GM19372 (cell line): ENCODE measurements around the gene CKS2.
"Not testable (repeated sequence)": the region's sequence is repeated elsewhere in the genome, so short reads cannot be mapped to it uniquely, and the experiment has no call there.

Experiments
- ATAC-seq: cut with Tn5 transposase; IDR thresholded peaks from one replicate; pipeline ENCODE4 v1.9.1; 2021; ENCODE audit warnings: mild to moderate bottlenecking, low read depth, moderate library complexity; ENCODE audit not compliant: unreplicated experiment

Gene CKS2

DNA sequence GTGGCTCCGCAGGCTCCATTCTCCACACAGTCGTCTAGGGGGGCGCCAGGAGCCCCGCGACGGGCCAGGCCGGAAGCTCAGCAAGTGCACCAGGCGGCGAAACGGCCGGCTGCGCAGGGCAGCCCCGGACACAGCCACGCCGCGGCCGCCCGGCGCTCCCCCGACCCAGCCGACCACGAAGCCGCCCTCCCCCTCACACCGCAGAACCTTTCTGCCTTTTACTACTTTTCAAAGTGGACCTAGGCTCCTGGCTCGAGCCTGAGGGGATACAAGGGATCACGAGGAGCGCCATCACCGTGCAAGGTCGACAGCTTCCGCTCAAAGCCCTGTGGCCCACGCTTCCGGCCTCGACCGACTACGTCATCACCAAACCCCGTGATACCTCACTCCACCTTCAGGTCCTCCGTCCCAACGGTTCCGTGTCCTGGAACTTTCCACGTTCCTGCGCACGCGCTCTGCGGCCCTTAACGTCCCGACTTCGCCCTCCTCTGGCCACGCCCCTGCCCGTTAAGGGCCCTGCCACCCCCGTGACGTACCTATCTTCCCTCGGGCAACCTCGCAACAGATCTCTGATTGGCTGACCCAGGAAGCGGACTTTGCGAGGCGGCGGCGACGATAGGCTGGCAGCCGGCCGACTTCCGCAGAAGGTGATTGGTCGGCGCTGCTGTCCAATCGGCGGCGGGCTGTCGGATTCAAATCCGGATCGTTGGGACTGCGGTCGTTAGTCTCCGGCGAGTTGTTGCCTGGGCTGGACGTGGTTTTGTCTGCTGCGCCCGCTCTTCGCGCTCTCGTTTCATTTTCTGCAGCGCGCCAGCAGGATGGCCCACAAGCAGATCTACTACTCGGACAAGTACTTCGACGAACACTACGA, at the start of gene CKS2:
CKS2 (plus strand) TSS at position 721 of the 871 bp plus-strand sequence; CDS start at position 819, 98 bp downstream.
- ATAC-seq: peak; percentile 82

DNA sequence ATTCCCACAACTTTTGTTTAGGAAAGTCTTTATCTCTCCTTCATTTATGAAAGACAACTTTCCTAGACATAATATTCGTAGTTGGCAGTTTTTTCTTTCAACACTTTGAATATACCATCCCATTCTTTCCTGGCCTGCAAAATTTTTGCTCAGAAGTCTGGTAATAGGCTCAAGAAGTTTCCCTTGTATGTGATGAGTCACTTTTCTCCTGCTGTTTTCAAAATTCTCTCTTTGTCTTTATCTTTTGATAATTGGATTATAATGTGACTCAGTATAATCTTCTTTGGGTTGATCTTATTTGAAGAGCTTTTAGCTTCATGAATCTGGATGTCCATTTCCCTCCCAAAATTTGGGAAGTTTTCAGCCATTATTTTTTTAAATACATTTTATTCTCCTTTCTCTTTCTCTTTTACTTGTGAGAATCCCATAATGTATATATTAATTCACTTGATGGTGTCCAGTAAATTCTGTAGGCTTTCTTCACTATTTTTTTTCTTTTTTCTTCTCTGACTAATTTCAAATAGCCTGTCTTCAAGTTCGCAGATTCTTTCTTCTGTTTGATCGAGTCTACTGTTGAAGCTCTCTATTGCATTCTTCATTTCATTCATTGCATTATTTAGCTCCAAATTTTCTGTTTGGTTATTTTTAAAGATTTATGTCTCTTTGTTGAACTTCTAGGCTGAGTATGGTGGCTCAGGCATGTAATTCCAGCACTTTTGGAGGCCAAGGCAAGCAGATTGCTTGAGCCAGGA, 37.3 kb upstream of the CKS2 start:
- ATAC-seq: no peak

DNA sequence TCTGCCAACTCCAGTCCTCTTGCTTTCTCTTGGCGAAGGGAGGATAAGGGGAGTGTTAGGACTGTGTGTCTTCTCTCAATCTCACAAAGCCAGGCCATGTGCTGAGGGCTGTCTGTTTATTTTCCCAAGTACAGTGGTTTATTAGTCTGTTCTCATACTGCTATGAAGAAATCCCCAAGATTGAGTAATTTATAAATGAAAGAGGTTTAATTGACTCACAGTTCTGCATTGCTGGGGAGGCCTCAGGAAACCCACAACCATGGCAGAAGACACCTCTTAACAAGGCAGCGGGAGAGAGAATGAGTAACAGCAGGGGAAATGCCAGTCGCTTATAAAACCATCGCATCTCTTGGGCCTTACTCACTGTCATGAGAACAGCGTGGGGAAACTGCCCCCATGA, 36.2 kb upstream of the CKS2 start:
- ATAC-seq: no peak

DNA sequence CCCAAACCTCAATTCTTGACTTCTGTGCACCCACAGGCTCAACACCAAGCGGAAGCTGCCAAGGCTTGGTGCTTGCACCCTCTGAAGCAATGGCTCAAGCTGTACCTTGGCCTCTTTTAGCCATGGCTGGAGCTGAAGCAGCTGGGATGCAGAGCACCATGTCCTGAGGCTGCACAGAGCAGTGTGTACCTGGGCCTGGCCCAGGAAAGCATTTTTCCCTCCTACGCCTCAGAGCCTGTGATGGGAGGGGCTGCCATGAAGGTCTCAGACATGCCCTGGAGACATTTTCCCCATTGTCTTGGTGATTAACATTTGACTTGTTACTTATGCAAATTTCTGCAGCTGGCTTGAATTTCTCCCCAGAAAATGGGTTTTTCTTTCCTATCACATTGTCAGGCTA, 35.0 kb upstream of the CKS2 start:
- ATAC-seq: not testable (repeated sequence)

DNA sequence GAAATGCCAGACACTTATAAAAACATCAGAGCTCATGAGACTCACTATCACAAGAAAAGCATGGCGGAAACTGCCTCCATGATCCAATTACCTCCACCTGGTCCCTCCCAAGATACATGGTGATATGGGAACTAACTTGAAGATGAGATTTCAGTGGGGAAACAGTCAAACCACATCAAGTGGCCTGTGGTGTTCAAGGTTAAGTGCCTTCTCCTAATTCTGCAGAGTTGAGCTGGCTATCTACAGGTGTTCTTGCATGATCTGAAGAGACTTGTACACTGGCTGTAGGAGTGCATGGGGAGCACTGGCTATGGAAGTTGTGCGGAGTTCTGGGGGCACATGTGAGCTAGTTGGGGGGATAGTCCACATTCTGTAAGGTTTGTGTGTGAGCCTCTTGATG, 34.0 kb upstream of the CKS2 start:
- ATAC-seq: no peak

GRCh38 chr9:89277454-89277853, 33.5 kb upstream of the CKS2 start:
- no peak for ATAC-seq

- ATAC-seq: no peak
Measured at GRCh38 chr9:89278551-89278950, 32.4 kb upstream of the CKS2 start.

DNA sequence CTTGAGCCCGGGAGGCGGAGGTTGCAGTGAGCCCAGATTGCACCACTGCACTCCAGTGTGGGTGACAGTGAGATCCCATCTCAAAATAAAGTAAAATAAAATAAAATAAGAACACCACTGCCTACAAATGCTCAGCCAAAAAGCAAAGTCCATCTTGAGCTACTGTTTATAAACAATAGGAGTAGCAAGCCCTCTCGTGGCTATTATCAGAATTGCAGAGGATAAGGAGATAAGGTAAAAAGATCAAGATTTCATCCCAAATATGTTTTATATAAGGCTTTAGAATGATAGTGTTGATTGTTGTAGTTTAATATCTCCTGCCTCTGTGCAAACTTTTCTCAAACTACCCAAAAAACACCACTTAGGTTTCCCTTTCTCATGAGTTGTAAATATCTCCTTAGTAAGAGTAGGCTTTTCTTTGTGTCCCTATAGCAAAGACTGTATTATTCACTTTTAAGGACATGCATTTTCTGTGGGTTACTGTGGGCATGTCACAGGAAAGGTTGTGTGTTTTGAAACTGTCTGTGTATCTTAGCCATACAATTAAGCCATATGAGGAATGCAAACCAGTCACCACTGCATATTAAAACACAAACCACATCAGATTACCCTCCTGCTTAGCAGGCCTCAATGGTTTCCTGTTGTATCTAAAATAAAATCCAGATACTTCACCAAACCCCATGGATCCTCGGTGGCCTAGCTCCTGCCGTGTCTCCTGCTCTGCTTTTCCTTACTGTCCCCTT, 31.8 kb upstream of the CKS2 start:
- ATAC-seq: no peak

- no peak for ATAC-seq
Measured at GRCh38 chr9:89281106-89281505, 29.9 kb upstream of the CKS2 start.

DNA sequence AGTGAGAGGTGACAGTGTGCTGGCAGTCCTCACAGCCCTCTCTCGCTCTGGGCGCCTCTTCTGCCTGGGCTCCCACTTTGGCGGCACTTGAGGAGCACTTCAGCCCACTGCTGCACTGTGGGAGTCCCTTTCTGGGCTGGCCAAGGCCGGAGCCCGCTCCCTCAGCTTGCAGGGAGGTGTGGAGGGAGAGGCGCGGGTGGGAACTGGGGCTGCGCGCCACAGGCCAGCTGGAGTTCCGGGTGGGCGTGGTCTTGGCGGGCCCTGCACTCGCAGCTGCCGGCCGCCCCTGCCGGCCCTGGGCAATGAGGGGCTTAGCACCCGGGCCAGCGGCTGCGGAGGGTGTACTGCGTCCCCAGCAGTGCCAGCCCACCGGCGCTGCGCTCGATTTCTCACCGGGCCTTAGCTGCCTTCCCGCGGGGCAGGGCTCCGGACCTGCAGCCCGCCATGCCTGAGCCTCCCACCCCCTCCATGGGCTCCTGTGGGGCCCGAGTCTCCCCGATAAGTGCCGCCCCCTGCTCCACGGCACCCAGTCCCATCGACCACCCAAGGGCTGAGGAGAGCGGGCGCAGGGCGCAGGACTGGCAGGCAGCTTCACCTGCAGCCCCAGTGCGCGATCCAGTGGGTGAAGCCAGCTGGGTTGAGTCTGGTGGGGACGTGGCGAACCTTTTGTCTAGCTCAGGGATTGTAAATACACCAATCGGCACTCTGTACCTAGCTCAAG, 28.6 kb upstream of the CKS2 start:
- not testable (repeated sequence) for ATAC-seq

GRCh38 chr9:89284076-89284475, 26.9 kb upstream of the CKS2 start:
- no peak for ATAC-seq

DNA sequence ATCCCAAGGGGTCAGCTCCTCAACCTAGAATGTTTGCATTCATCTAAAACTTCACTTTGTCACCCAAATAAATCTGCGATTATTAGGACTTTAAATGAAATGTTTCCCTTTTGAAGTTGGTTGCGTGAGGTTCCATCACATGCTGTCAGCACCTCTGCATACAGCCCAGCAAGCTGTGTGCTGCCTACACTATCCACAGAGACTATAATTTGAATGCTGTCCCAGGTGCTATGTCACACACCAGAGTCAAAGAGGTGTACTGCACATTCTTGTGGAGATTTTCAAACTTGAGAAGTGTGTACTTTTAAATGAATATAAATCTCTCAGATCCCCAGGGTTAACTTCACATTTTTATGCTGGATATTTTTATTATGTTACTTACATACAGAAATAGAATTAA, 19.3 kb upstream of the CKS2 start:
- ATAC-seq: no peak

DNA sequence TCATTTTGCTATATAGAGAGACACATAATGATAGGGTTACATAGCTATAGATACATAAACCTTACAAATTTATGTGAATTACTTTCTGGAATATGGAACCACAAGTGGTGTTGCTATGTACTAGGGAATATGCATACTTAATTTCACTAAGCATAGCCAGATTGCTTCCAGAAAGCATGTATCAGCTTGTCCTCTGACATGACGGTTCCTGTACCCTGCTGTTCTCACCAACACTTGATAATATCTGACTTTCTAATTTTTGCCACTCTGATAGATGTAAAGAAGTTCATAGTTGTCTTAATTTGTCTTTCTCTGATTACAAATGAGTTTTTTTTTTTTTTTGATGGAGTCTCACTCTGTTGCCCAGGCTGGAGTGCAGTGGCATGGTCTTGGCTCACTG, 18.0 kb upstream of the CKS2 start:
- ATAC-seq: no peak

DNA sequence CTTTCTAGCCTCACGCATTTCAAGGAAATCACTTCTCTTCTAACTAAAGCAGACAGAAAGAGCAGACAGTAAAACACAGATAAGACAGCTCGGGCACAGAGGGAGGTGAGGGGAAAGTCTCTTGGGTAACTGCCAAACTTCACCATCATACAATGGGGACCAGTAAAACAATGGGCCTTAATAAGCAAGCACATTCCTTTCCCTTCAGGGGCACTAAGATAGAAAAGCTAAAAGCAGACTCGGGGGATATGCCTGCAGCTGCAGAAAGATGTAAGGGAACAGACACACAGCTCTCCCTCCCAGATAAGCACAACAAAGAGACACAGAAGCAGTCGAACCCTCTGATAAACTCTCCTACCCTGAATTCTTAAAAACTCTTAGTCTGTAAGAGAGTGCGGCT, 15.6 kb upstream of the CKS2 start:
- ATAC-seq: no peak

DNA sequence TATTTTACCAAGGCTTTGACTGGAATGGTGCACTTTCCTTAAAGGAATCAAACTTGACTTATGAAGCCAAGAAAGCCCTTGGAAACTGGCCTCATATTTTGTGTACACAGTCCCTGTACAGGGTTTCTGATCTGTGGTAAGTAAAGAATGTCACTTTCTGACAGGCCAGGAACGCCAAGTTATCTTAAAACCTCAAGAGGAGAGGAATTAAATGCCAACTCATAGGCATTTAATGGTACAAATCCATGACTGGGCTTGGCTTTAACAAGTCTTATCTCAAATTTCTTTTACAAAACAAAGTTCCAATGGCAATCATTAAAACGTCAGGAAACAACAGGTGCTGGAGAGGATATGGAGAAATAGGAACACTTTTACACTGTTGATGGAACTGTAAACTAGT, 9.0 kb upstream of the CKS2 start:
- ATAC-seq: not testable (repeated sequence)

- no peak for ATAC-seq
Measured at GRCh38 chr9:89304020-89304833, 6.8 kb upstream of the CKS2 start.

- ATAC-seq: no peak
Measured at GRCh38 chr9:89304834-89305188, 6.2 kb upstream of the CKS2 start.

GRCh38 chr9:89305868-89306267, 5.1 kb upstream of the CKS2 start:
- ATAC-seq: no peak

DNA sequence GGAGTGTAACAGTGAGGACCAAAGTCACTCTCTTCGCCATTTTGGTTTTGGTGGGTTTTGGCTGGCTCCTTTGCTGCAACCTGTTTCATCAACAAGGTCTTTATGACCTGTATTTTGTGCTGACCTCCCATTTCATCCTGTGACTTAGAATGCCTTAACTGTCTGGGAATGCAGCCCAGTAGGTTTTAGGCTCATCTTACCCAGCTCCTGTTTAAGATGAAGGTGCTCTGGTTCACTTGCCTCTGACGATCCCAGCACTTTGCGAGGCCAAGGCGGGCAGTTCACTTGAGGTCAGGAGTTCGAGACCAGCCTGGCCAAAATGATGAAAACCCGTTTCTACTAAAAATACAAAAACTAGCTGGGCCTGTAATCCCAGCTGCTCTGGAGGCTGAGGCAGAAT, 1.8 kb upstream of the CKS2 start:
- ATAC-seq: no peak
